Natural killer cell (primary cell): ENCODE results near the gene YBX3. TPM values are rescaled to one million over a fixed set of nuclear protein-coding genes. Genes with fewer than 3 reads are reported as not detected.

Source experiments
- ATAC-seq, 3 donors: fragments of 150-1000 bp in 2 of 3; fragments of 200-7000 bp in 1 of 3; cut with Tn5 transposase; 1 replicate in 1 of 3; 2 replicates in 2 of 3; pipeline ENCODE4 v1.10.0; 2021; ENCODE audit warnings: mild to moderate bottlenecking in 2 of 3, moderate library complexity in 2 of 3
- DNase-seq, 2 donors: peaks; one replicate each; pipeline versions ENCODE4 v3.0.0 to v3.0.0-alpha.2; 2013 to 2021; ENCODE audit warnings: mixed read lengths in 1 of 2
- H3K27ac ChIP-seq: one replicate; pipeline ENCODE4 v1.5.1; 2013; ENCODE audit warnings: mild to moderate bottlenecking, low read length
- H3K27me3 ChIP-seq: one replicate; pipeline ENCODE4 v1.6.1; 2013; ENCODE audit warnings: low read length; ENCODE audit not compliant: control insufficient read depth, insufficient read depth
- H3K36me3 ChIP-seq: one replicate; pipeline ENCODE4 v1.6.1; 2013; ENCODE audit warnings: low read length; ENCODE audit not compliant: control insufficient read depth, insufficient read depth
- H3K4me1 ChIP-seq: one replicate; pipeline ENCODE4 v1.6.1; 2013; ENCODE audit warnings: low read length; ENCODE audit not compliant: control insufficient read depth, insufficient read depth
- H3K4me3 ChIP-seq: one replicate; pipeline ENCODE4 v1.5.1; 2013; ENCODE audit warnings: low read length
- H3K9me3 ChIP-seq: one replicate; pipeline ENCODE4 v1.6.1; 2013; ENCODE audit warnings: low read length; ENCODE audit not compliant: control insufficient read depth, insufficient read depth
- H3K27ac Mint-ChIP-seq, 2 donors: one replicate each; pipeline ENCODE4 v1.8.0; 2022; ENCODE audit warnings: mild to moderate bottlenecking in 2 of 2, mixed read lengths in 2 of 2, moderate library complexity in 1 of 2
- H3K27me3 Mint-ChIP-seq, 2 donors: one replicate each; pipeline ENCODE4 v1.8.0; 2022; ENCODE audit warnings: low read depth in 2 of 2, mixed read lengths in 2 of 2
- H3K36me3 Mint-ChIP-seq: one replicate; pipeline ENCODE4 v1.8.0; 2022; ENCODE audit warnings: mixed read lengths
- H3K4me1 Mint-ChIP-seq, 2 donors: one replicate each; pipeline ENCODE4 v1.8.0; 2022; ENCODE audit warnings: mixed read lengths in 2 of 2
- H3K4me3 Mint-ChIP-seq: one replicate; pipeline ENCODE4 v1.8.0; 2022; ENCODE audit warnings: mild to moderate bottlenecking, moderate library complexity, mixed read lengths
- H3K9me3 Mint-ChIP-seq, 2 donors: one replicate each; pipeline ENCODE4 v1.8.0; 2022; ENCODE audit warnings: mixed read lengths in 2 of 2
- WGBS: methylation state at CpG from one replicate; pipeline ENCODE4 v1.1.7; 2013; ENCODE audit warnings: missing lambda C conversion rate; ENCODE audit not compliant: insufficient coverage; 5-methylcytosine and 5-hydroxymethylcytosine counted together
- intact Hi-C: fragments of 100-400 bp; cut with micrococcal nuclease; formaldehyde crosslinking; loops from one replicate; pipeline ENCODE4 v1.14.2; 2022
- total RNA-seq, 4 donors: library from RNA; stranded (reverse); fragments of 120-200 nt in 1 of 4; gene quantifications; one replicate each; pipeline versions ENCODE4 v1.2.3 to v1.2.4, GENCODE V29; 2013 to 2022
- TF ChIP-seq, protein P1 (sequence below): fragments of 200-600 bp; IDR thresholded peaks from one replicate; pipeline ENCODE4 v1.8.0; 2022; ENCODE audit warnings: antibody characterized with exemption

YBX3 gene
- total RNA-seq, 3 donors from 2014 or later (not counting 1 experiment from before 2014, with no cell fraction given): 13.4 to 36.0 (median 33.0) TPM

DNA sequence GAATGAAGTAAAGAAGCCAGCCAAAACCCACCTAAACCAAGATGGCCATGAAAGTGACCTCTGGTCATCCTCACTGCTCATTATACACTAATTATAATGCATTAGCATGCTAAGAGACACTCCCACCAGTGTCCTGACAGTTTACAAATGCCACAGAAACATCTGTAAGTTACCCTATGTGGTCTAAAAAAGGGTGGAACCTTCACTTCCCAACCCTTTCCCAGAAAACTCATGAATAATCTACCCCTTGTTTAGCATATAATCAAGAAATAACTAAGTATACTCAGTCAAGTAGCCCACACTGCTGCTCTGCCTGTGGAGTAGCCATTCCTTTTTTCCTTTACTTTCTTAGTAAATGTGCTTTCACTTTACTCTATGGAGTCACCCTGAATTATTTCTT, 69.1 kb downstream of the YBX3 start:
- Mint-ChIP-seq H3K27ac (no peak overlapping the region), H3K4me1 (peaks cover 0 to 7% of the 10 kb centered on the region in 2 donors), H3K27me3 (peaks cover 5 to 18% of the 10 kb centered on the region in 2 donors), H3K4me3 (no peak overlapping the region), H3K36me3 (no peaks in the 10 kb centered on the region), H3K9me3 (no peaks in the 10 kb centered on the region)
- no peak for DNase-seq
- no peaks in the 10 kb centered on the region for H3K27me3 ChIP-seq
- ATAC-seq: no peak
- intact Hi-C loops: no loop called here
- H3K9me3 ChIP-seq: peaks cover 4% of the 10 kb centered on the region
- no peak overlapping the region for H3K4me3 ChIP-seq
- no peaks in the 10 kb centered on the region for H3K4me1 ChIP-seq
- H3K27ac ChIP-seq: no peak overlapping the region
- TF ChIP-seq, protein P1, sequence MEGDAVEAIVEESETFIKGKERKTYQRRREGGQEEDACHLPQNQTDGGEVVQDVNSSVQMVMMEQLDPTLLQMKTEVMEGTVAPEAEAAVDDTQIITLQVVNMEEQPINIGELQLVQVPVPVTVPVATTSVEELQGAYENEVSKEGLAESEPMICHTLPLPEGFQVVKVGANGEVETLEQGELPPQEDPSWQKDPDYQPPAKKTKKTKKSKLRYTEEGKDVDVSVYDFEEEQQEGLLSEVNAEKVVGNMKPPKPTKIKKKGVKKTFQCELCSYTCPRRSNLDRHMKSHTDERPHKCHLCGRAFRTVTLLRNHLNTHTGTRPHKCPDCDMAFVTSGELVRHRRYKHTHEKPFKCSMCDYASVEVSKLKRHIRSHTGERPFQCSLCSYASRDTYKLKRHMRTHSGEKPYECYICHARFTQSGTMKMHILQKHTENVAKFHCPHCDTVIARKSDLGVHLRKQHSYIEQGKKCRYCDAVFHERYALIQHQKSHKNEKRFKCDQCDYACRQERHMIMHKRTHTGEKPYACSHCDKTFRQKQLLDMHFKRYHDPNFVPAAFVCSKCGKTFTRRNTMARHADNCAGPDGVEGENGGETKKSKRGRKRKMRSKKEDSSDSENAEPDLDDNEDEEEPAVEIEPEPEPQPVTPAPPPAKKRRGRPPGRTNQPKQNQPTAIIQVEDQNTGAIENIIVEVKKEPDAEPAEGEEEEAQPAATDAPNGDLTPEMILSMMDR: no peak
- H3K36me3 ChIP-seq: no peaks in the 10 kb centered on the region

DNA sequence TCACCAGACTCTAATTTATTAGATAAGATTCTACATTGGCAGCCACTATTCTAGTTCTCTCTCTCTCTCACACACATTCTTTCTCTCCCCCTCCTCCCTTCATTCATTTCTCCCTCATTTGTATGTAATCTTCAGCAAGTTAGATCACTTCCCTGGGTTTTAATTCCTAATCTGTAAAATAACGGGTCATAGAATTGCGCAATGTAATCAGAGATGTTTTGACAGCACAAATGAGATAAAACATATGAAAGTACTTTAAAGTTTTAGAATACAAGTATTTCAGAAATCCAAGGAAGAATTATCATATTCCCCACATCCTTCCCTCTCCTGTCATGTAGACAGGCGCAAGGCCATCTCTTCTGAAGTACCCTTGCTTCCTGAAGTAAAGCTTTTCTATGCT, 70.9 kb downstream of the YBX3 start:
- no peak overlapping the region for H3K27ac Mint-ChIP-seq
- no peak overlapping the region for H3K4me3 Mint-ChIP-seq
- H3K36me3 Mint-ChIP-seq: peaks cover 5% of the 10 kb centered on the region
- TF ChIP-seq, protein P1: no peak
- no peak overlapping the region for H3K27ac ChIP-seq
- no peaks in the 10 kb centered on the region for H3K27me3 ChIP-seq
- intact Hi-C loops: no loop called here
- no peak overlapping the region for H3K4me3 ChIP-seq
- H3K27me3 Mint-ChIP-seq: peaks cover 3 to 7% of the 10 kb centered on the region in 2 donors
- DNase-seq (no peak), ATAC-seq (no peak)
- H3K9me3 Mint-ChIP-seq: no peaks in the 10 kb centered on the region
- peaks cover 4% of the 10 kb centered on the region for H3K9me3 ChIP-seq
- H3K4me1 ChIP-seq: no peaks in the 10 kb centered on the region
- no peaks in the 10 kb centered on the region for H3K36me3 ChIP-seq
- WGBS: 94% methylated on average over 1 of the region's 3 CpGs
- H3K4me1 Mint-ChIP-seq: peaks cover 0 to 7% of the 10 kb centered on the region in 2 donors

Other genes with a start within 250 kb of the YBX3 start
- under 1 TPM in 1 of 3 donors, not detected in 2; 0.88 TPM for gene EIF2S3B, start 217.4 kb downstream of the YBX3 start, total RNA-seq
- gene MAGOHB, start 109.7 kb downstream of the YBX3 start, total RNA-seq: 10 to 100 TPM; 13.0 to 16.3 (median 13.1) TPM
- gene STYK1, start 49.3 kb downstream of the YBX3 start, total RNA-seq: 1 to 10 TPM; 2.0 to 2.6 (median 2.4) TPM
- gene TAS2R7, start 79.3 kb upstream of the YBX3 start, total RNA-seq: not detected
- not detected for gene TAS2R8, start 84.0 kb upstream of the YBX3 start, total RNA-seq
- gene TAS2R9, start 86.8 kb upstream of the YBX3 start, total RNA-seq: not detected
- 1 to 10 TPM in 1 of 3 donors, under 1 TPM in 1, not detected in 1; 0.60 to 1.2 TPM for gene TAS2R10, start 103.0 kb upstream of the YBX3 start, total RNA-seq
- gene PRR4, start 126.2 kb upstream of the YBX3 start, total RNA-seq: 1 to 10 TPM; 3.0 to 8.1 (median 3.6) TPM
- 10 to 100 TPM; 35.1 to 46.1 (median 40.6) TPM for gene PRH1, start 160.9 kb upstream of the YBX3 start, total RNA-seq
- 1 to 10 TPM; 1.6 to 2.5 (median 2.0) TPM for gene TAS2R13, start 186.2 kb upstream of the YBX3 start, total RNA-seq
- 1 to 10 TPM in 1 of 3 donors, not detected in 2; 1.0 TPM for gene PRH2, start 205.9 kb upstream of the YBX3 start, total RNA-seq
- 1 to 10 TPM; 3.6 to 4.8 (median 4.4) TPM for gene TAS2R14, start 215.9 kb upstream of the YBX3 start, total RNA-seq